ENCODE results near the gene DND1.
"Not testable (repeated sequence)": the region's sequence is repeated elsewhere in the genome, so short reads cannot be mapped to it uniquely, and the experiment has no call there.

DND1 gene

GRCh38 chr5:140628711-140629110, 44.7 kb downstream of the DND1 start:
- DNase-seq = no peak

- no peak for DNase-seq
Observed at GRCh38 chr5:140627972-140628371, 45.4 kb downstream of the DND1 start.

GRCh38 chr5:140624886-140625285, 48.5 kb downstream of the DND1 start:
- not testable (repeated sequence) for DNase-seq

- not testable (repeated sequence) for DNase-seq
Observed at GRCh38 chr5:140623061-140623460, 50.3 kb downstream of the DND1 start.

- DNase-seq = no peak
Observed at GRCh38 chr5:140622301-140622700, 51.1 kb downstream of the DND1 start.

Measured in left hindlimb (tissue), 1 donor.